Central memory CD8-positive, alpha-beta T cell (primary cell): ENCODE results near the gene C4orf36.
A peak's percentile ranks its signal among the peaks of the same experiment; 100 is the strongest.

Experiments
- ATAC-seq: fragments of 150-1000 bp; cut with Tn5 transposase; replicated peaks from 2 replicates; pipeline ENCODE4 v1.10.0; 2022; ENCODE audit warnings: mild to moderate bottlenecking, moderate FRiP score, moderate number of reproducible peaks; ENCODE audit not compliant: poor library complexity, severe bottlenecking; ENCODE audit errors: extremely low read depth
- DNase-seq, 2 donors: peaks; one replicate each; pipeline ENCODE4 v3.0.0; 2021; ENCODE audit warnings: low spot score in 2 of 2
- H3K27ac Mint-ChIP-seq: one replicate; pipeline ENCODE4 v1.8.0; 2022; ENCODE audit warnings: low read depth, mild to moderate bottlenecking, moderate library complexity, mixed read lengths
- H3K27me3 Mint-ChIP-seq: one replicate; pipeline ENCODE4 v1.8.0; 2022; ENCODE audit warnings: mixed read lengths
- H3K36me3 Mint-ChIP-seq: one replicate; pipeline ENCODE4 v1.8.0; 2022; ENCODE audit warnings: mild to moderate bottlenecking, moderate library complexity, mixed read lengths; ENCODE audit not compliant: insufficient read depth
- H3K4me1 Mint-ChIP-seq: one replicate; pipeline ENCODE4 v1.8.0; 2022; ENCODE audit warnings: mixed read lengths
- H3K4me3 Mint-ChIP-seq: one replicate; pipeline ENCODE4 v1.8.0; 2022; ENCODE audit warnings: mild to moderate bottlenecking, moderate library complexity, mixed read lengths
- H3K9me3 Mint-ChIP-seq: one replicate; pipeline ENCODE4 v1.8.0; 2022; ENCODE audit warnings: mixed read lengths

Gene C4orf36, protein sequence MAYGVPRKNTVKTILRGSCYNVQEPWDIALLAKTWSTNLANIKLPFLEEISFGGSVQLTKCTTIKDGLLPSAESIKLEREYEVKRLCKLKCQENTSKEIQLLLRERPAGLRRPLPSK

GRCh38 chr4:86891762-86892635, at the start of gene C4orf36:
C4orf36 (minus strand) TSS chr4:86892422; CDS start chr4:86891520, 902 bp downstream.
- Mint-ChIP-seq H3K27ac (no peak within 1 kb of the TSS), H3K27me3 (peaks cover 41% of the 10 kb centered on the region), H3K4me3 (peak within 1 kb of the TSS; percentile 66), H3K9me3 (no peaks in the 10 kb centered on the region), H3K36me3 (peaks cover 2% of the 10 kb centered on the region), H3K4me1 (no peaks in the 10 kb centered on the region)
- ATAC-seq (peak; percentile 35), DNase-seq (no peak)

DNA sequence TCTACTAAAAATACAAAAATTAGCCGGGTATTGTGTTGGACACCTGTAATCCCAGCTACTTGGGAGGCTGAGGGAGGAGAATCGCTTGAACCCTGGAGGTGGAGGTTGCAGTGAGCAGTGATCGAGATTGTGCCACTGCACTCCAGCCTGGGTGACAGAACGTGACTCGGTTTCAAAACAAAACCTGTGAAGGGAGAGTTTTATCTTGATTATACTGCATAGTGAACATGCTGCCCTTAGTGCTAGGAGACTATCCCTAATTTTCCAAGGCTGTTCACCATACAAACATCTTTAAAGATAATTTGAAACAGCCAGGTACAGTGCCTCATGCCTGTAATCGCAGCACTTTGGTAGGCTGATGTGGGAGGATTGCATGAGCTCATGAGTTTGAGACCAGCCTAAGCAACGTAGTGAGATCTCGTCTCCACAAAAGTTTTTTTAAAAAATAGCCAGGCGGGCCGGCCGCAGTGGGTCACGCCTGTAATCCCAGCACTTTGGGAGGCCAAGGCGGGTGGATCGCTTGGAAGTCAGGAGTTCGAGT, 48.8 kb upstream of the C4orf36 start:
- peaks cover 41% of the 10 kb centered on the region for H3K4me1 Mint-ChIP-seq
- no peaks in the 10 kb centered on the region for H3K27me3 Mint-ChIP-seq
- H3K36me3 Mint-ChIP-seq = no peaks in the 10 kb centered on the region
- H3K27ac Mint-ChIP-seq = no peak overlapping the region
- DNase-seq (no peak), ATAC-seq (no peak)
- no peak overlapping the region for H3K4me3 Mint-ChIP-seq
- no peaks in the 10 kb centered on the region for H3K9me3 Mint-ChIP-seq

DNA sequence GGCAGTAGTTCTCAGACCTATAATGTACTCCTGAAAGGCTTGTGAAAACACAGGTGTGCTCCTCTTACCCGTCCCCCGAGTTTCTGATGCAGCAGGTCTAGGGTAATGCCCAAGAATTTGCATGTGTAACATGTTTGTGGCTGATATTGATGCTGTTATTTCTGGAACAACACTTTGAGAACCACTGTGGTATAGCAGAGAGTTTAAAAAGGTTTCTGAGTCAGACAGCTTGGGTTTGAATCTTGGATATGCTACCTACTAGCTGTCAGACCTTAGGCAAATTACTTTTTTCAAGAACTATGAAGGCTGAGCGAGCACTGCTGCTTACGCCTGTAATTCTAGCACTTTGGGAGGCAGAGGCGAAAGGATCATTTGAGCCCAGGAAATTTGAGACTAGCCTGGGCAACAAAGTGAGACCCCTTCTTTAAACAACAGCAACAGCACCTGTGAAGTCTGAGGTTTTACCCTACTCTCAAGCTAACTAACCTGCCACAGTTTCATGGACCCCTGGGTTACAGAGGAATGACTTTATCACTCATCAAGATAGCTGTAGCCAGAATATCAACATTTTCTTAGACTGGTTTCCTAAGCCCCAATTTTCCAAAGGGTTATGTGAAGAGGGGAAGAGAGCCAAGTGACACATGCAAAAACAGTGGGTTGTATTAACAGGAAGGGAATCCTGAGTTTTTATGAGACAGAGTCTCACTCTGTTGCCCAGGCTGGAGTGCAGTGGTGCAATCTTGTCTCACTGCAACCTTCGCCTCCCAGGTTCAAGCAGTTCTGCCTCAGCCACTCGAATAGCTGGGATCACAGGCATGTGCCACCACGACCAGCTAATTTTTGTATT, 47.7 kb upstream of the C4orf36 start:
- H3K27me3 Mint-ChIP-seq = no peaks in the 10 kb centered on the region
- DNase-seq = no peak
- H3K4me3 Mint-ChIP-seq = peak overlapping the region; percentile 46
- peaks cover 49% of the 10 kb centered on the region for H3K4me1 Mint-ChIP-seq
- ATAC-seq = no peak
- H3K9me3 Mint-ChIP-seq = no peaks in the 10 kb centered on the region
- H3K36me3 Mint-ChIP-seq = peaks cover 3% of the 10 kb centered on the region
- peak overlapping the region; percentile 22 for H3K27ac Mint-ChIP-seq

- H3K36me3 Mint-ChIP-seq = peaks cover 5% of the 10 kb centered on the region
- H3K4me3 Mint-ChIP-seq = no peak overlapping the region
- peak overlapping the region; percentile 22 for H3K27ac Mint-ChIP-seq
- ATAC-seq (no peak), DNase-seq (no peak)
- peaks cover 56% of the 10 kb centered on the region for H3K4me1 Mint-ChIP-seq
- no peaks in the 10 kb centered on the region for H3K27me3 Mint-ChIP-seq
- H3K9me3 Mint-ChIP-seq = no peaks in the 10 kb centered on the region
Measured at GRCh38 chr4:86938771-86939520, 46.7 kb upstream of the C4orf36 start.

DNA sequence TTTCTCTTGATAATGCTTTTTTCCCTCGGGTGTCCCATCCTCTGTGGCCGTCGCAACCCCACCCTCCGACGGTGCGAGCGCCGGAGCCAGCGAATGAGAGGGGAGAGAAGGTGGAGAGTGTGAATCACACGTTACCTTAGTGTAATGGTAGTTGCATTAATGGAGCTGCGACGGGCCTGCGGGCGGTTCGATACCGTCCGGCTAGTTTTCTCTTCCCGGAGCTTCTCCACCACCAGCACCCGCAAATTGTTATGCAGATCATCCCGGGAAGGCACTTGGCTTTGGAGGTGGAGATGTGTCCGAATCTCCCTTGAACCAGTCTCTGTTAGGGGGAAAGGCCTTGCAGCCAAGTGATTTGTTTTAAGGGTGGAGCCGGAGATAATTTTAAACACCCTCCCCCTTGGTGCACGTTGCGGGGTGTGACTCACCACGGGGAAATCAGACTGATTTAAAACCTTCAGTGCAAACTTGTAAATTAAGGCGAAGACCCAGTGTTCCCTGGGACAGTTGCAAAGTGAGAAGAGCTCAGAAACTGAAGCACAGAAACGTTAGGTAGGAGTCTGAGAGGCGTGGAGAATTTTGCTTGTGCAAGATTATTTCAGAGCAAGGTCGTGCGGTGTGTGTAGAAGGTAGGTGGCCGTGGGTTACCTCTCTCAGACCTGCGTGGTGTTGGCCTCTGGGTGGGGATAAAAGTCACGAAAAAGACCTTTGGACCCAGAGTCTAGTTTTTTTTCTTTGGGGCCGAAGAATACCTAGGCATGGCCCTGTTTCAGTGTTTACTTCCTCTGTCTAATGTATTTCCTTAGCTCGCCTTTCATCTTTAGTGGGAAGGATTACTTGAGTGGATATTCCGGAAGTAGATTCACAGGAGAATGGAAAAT, 43.9 kb upstream of the C4orf36 start:
- Mint-ChIP-seq H3K4me3 (peak overlapping the region; percentile 84), H3K4me1 (peaks cover 52% of the 10 kb centered on the region), H3K9me3 (no peaks in the 10 kb centered on the region), H3K27me3 (no peaks in the 10 kb centered on the region), H3K27ac (peak overlapping the region; percentile 89), H3K36me3 (peaks cover 7% of the 10 kb centered on the region)
- DNase-seq (peak; percentile 54 to 58), ATAC-seq (peak; percentile 52)

- H3K4me1 Mint-ChIP-seq = peaks cover 52% of the 10 kb centered on the region
- DNase-seq (no peak), ATAC-seq (no peak)
- H3K4me3 Mint-ChIP-seq = peak overlapping the region; percentile 84
- H3K27ac Mint-ChIP-seq = peak overlapping the region; percentile 89
- no peaks in the 10 kb centered on the region for H3K9me3 Mint-ChIP-seq
- H3K27me3 Mint-ChIP-seq = no peaks in the 10 kb centered on the region
- H3K36me3 Mint-ChIP-seq = peaks cover 7% of the 10 kb centered on the region
Measured at GRCh38 chr4:86935566-86935852, 43.3 kb upstream of the C4orf36 start.

DNA sequence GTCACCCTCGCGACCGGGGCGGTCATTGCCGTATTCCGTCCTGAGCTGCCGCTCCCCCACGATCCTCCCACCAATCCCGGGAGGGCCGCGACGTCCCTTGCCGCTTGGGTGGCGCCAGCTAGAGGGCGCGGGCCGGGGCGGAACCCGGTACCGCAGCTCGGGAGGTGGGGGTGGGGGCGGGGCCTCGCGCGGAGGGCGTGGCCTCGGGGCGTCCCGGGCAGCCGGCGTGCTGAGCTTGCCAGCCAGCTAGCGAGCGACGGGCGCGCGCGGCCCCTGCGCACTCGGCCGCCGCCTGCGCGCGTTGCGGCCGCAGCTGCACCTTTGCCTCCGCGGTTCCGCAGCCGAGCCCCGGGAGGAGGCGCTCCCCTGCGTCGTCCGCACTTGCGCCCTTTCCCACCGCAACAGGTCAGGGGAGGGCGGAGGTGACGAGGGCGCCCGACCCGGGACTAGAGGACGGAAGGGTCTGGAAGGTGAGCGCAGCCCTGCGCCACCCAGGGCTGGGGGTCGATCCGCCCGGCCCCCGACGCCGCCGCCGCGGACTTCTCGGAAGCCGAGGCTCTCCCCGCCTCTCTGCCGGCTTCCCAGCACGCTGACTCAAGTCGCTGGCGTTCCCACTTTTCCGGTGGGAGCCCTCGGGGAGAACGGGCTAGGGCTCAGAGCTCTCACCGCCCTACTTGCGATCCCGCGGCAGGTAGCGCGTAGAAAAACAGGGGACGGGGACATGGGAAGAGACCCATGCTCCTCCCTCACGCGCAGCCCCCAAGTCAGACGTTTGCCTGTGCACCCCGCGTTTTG, 42.7 kb upstream of the C4orf36 start, which contains the start of gene AFF1:
Gene AFF1 (plus strand): TSS at position 241 of the 795 bp plus-strand sequence. CDS start 13,523 bp downstream, outside the sequence.
- no peaks in the 10 kb centered on the region for H3K9me3 Mint-ChIP-seq
- DNase-seq = peak; percentile 76 to 78
- peaks cover 7% of the 10 kb centered on the region for H3K36me3 Mint-ChIP-seq
- peak within 1 kb of the TSS; percentile 84 for H3K4me3 Mint-ChIP-seq
- peaks cover 48% of the 10 kb centered on the region for H3K4me1 Mint-ChIP-seq
- ATAC-seq = peak; percentile 72
- H3K27me3 Mint-ChIP-seq = no peaks in the 10 kb centered on the region
- H3K27ac Mint-ChIP-seq = peak within 1 kb of the TSS; percentile 89

DNA sequence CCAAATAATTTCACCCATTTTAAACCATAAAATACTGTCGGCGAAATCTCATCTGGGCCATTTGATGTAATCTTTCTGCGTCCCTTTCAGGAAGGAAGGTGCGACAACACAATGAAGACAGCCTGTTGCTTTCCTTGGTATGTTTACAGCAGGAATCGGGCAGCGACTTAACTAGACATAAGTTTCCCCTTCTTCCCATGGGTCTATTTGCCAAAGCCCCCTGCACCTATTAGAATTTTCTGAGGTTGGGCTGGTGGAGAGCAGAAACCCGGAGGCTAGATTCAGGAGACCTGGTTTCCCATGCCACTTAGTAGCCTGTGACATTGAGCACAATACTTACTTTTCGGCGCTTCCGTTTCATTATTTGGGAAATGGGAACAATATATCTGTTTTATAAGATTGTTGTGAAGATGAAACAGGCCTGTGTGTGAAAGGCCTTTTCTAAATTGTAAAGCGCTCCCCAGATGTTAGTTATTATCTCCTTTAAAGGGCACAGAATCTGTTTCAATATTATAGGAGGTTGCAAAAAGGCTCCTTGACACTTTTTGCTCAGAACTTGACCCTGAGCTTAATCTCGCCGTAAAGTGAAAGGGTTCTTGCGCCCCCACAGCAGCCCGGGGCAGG, 42.0 kb upstream of the C4orf36 start:
- Mint-ChIP-seq H3K27ac (peak overlapping the region; percentile 45), H3K4me1 (peaks cover 41% of the 10 kb centered on the region), H3K4me3 (peak overlapping the region; percentile 84), H3K36me3 (peaks cover 7% of the 10 kb centered on the region), H3K9me3 (no peaks in the 10 kb centered on the region), H3K27me3 (no peaks in the 10 kb centered on the region)
- no peak for ATAC-seq
- no peak for DNase-seq

- ATAC-seq = no peak
- H3K27ac Mint-ChIP-seq = no peak overlapping the region
- no peak for DNase-seq
Measured at GRCh38 chr4:86928400-86929255, 36.4 kb upstream of the C4orf36 start.

DNA sequence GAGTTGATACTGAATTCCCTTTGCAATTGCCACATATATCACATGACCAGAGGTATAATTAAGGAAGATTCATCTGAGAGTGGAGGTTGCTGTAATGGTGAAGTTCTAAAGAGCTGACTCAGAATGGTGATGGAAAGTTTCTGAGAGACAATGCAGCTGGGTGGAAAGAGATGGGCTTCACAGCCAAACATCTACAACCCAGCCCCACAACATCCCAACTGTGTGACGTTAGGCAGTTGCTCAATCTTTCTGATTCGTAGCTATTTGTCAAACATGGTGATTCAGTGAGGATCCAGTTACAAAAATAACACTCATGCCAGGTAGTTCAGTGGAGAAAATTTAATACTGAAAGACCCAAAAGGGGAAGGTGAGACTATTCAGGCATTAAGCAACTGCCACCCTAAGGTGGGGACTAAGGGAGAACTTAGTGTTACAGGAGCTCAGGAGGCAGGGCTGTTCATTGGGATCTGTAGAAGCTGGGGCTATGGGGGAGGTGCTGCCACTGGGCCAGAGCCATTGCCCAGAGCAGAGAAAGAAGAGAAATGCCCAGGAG, 35.7 kb upstream of the C4orf36 start:
- Mint-ChIP-seq H3K27ac (no peak overlapping the region), H3K4me1 (peaks cover 3% of the 10 kb centered on the region), H3K4me3 (no peak overlapping the region), H3K27me3 (no peaks in the 10 kb centered on the region), H3K36me3 (no peaks in the 10 kb centered on the region), H3K9me3 (no peaks in the 10 kb centered on the region)
- ATAC-seq = no peak
- DNase-seq = no peak

More at GRCh38 chr4:86928400-86929255, 36.4 kb upstream of the C4orf36 start:
- no peaks in the 10 kb centered on the region for H3K9me3 Mint-ChIP-seq
- H3K4me3 Mint-ChIP-seq = no peak overlapping the region
- H3K36me3 Mint-ChIP-seq = peaks cover 1% of the 10 kb centered on the region
- peaks cover 5% of the 10 kb centered on the region for H3K4me1 Mint-ChIP-seq
- no peaks in the 10 kb centered on the region for H3K27me3 Mint-ChIP-seq
